Nephron progenitor cell (in vitro differentiated cells): Measurements from ENCODE around the gene CCS.
"Not testable (repeated sequence)": the region's sequence is repeated elsewhere in the genome, so short reads cannot be mapped to it uniquely, and the experiment has no call there.

ENCODE experiments used
- DNase-seq: peaks from one replicate; pipeline ENCODE4 v3.0.0; 2021
- H3K27ac Mint-ChIP-seq: 2 replicates; pipeline ENCODE4 v1.8.0; 2021; ENCODE audit warnings: mild to moderate bottlenecking, moderate library complexity, mixed read lengths
- H3K27me3 Mint-ChIP-seq: 2 replicates; pipeline ENCODE4 v1.8.0; 2021; ENCODE audit warnings: mild to moderate bottlenecking, low read depth, mixed read lengths; ENCODE audit not compliant: poor library complexity
- H3K36me3 Mint-ChIP-seq: 2 replicates; pipeline ENCODE4 v1.8.0; 2021; ENCODE audit warnings: low read depth, mixed read lengths
- H3K4me1 Mint-ChIP-seq: 2 replicates; pipeline ENCODE4 v1.8.0; 2021; ENCODE audit warnings: mixed read lengths
- H3K4me3 Mint-ChIP-seq: 2 replicates; pipeline ENCODE4 v1.8.0; 2021; ENCODE audit warnings: mild to moderate bottlenecking, moderate library complexity, mixed read lengths
- H3K9me3 Mint-ChIP-seq: 2 replicates; pipeline ENCODE4 v1.8.0; 2021; ENCODE audit warnings: mild to moderate bottlenecking, moderate library complexity, mixed read lengths
- TF ChIP-seq, protein P1 (sequence below): fragments of 200-600 bp; sonication (generic); IDR thresholded peaks from 2 replicates; pipeline ENCODE4 v1.5.0; 2021; ENCODE audit warnings: antibody characterized with exemption

CCS gene

DNA sequence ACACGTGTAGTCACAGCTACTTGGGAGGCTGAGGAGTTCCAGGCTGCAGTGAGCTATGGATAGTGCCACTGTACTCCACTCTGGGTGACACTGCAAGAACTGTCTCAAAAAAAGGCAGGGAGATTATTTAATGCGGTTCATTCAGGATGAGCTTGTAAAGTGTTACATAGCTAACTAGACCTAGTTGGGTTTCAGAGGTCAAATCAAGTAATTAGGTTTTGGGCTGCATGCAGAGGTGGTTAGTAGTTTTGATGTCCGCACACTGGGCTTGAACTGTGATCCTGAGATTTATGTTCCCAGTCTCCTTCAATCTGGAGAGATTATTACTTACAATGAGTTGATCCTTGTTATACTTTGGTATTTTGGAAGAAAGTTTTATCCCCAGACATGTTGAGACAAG is 43.4 kb downstream of the CCS start:
- DNase-seq, result no peak
- TF ChIP-seq, protein P1, sequence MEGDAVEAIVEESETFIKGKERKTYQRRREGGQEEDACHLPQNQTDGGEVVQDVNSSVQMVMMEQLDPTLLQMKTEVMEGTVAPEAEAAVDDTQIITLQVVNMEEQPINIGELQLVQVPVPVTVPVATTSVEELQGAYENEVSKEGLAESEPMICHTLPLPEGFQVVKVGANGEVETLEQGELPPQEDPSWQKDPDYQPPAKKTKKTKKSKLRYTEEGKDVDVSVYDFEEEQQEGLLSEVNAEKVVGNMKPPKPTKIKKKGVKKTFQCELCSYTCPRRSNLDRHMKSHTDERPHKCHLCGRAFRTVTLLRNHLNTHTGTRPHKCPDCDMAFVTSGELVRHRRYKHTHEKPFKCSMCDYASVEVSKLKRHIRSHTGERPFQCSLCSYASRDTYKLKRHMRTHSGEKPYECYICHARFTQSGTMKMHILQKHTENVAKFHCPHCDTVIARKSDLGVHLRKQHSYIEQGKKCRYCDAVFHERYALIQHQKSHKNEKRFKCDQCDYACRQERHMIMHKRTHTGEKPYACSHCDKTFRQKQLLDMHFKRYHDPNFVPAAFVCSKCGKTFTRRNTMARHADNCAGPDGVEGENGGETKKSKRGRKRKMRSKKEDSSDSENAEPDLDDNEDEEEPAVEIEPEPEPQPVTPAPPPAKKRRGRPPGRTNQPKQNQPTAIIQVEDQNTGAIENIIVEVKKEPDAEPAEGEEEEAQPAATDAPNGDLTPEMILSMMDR, result no peak
- Mint-ChIP-seq H3K27ac (peak overlapping the region; percentile 58), H3K9me3 (peaks cover 4% of the 10 kb centered on the region), H3K27me3 (peaks cover 3% of the 10 kb centered on the region), H3K36me3 (peaks cover 71% of the 10 kb centered on the region), H3K4me3 (no peak overlapping the region), H3K4me1 (peaks cover 34% of the 10 kb centered on the region)

DNA sequence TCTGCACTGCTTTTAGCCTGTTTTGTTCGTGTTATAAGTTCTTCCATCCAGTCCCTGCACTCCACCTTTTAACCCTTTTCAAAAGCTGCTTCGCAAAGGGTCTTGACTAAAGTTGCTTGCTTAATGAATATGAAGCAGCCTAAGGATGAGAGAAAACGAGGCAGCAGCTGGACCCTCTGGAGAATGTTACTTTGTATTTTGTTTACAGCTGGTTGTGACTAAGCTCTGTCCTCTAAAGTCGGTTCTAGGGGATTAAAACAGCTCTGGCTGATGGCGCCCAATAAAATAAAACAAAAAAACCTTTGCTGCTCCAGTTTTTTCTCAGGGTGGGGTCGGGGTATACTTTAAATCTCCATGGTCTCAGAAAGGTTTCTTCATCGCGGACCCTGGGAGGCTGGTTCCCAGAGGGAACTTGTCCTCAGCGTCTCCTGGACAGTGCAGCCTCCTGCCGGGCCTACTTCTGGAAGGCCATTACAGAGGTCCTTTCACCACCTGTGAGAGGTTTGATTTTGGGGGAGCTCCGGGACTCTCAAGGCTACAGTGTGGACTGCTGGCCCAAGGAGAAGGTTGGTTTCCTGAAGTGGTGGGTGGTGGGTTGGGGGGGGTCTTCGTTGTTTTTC is 44.7 kb downstream of the CCS start:
- DNase-seq, result no peak
- Mint-ChIP-seq H3K36me3 (peaks cover 68% of the 10 kb centered on the region), H3K4me1 (peaks cover 47% of the 10 kb centered on the region), H3K9me3 (peaks cover 4% of the 10 kb centered on the region), H3K27me3 (peaks cover 3% of the 10 kb centered on the region), H3K27ac (peak overlapping the region; percentile 95), H3K4me3 (peak overlapping the region; percentile 93)
- TF ChIP-seq, protein P1, result no peak

DNA sequence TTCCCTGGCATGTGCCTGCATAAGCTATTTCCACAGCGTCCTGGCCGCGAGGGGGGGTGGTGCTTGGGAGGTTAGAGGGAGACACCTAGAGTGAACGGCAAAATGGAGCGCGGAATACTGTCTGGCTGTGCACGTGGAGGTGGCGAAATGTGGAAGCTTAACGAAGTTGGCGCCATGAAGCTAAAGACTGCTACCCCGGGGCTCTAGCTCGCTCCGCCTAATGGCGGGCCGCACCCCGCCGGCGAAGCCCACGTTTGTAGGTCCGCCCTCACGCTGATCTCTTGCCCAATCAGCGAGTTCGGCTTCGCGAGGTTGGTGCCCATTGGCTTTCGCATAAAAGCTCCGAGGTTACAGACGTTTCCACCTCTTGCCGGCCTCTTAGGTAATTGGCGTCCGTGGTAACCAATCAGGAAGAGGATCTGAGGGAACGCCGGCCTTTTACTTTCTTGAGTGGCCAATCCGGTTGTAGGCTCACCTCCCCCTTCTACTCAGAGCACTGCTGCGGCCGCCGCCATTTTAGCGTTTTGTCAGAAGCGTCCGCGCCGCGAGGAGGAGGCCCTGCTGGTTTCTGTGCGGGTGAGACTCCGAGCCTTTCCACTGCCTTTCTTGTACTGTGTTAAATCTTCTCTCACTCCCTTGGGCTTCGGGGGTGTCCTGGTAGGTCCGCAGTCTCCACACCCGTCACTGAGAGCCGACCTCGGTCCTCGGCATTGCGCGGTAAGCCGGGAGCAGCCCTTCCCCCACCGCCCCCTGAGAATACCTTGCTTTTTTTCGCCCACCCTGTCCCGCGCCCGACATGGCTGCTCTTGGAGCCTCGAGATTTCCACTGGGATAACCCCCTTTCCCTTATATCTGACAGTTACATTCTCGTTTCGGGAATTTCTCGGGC is 45.4 kb downstream of the CCS start, which contains the start of gene RBM4:
Gene RBM4 (plus strand): TSS at position 527 of the 889 bp plus-strand sequence. CDS start 1,009 bp downstream, outside the sequence.
- Mint-ChIP-seq H3K36me3 (peaks cover 71% of the 10 kb centered on the region), H3K27me3 (peaks cover 3% of the 10 kb centered on the region), H3K4me1 (peaks cover 54% of the 10 kb centered on the region), H3K9me3 (peaks cover 4% of the 10 kb centered on the region), H3K4me3 (peak within 1 kb of the TSS; percentile 93), H3K27ac (peak within 1 kb of the TSS; percentile 100)
- TF ChIP-seq, protein P1, result no peak
- peak; percentile 94 for DNase-seq

DNA sequence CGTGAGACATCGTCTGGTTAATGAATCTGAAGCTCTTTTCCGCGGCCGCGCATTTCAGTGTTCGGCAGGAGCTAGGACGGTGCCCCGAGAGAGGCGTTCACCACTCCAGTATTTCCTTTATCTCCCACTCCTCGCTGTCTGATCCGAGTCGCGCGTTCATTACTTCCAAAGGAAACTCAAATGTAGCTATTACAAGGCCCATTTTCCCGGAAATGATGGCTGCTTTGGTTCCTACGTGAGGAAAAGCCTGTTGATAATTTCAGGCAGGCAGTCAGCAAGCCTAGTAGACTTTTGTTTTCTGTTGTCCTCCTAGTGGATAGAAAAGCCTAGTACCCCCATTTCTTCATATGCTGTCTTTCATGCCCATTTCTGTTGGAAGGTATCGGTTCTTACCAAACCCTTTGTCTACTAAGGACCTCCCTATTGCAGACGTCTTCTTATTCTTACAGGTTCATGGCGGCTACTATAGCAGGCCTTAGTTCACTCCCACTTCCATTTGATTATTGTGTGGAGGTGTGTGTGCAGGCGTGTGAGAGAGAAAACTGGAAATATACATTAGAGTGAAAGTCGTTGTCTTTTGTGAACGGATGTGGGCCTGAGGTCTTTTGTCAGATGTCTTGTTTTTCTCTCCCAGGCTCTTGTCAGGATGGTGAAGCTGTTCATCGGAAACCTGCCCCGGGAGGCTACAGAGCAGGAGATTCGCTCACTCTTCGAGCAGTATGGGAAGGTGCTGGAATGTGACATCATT is 46.3 kb downstream of the CCS start:
- H3K9me3 Mint-ChIP-seq, result peaks cover 4% of the 10 kb centered on the region
- H3K36me3 Mint-ChIP-seq, result peaks cover 74% of the 10 kb centered on the region
- H3K4me3 Mint-ChIP-seq, result peak overlapping the region; percentile 93
- peak overlapping the region; percentile 100 for H3K27ac Mint-ChIP-seq
- no peak for DNase-seq
- TF ChIP-seq, protein P1, result no peak
- H3K27me3 Mint-ChIP-seq, result peaks cover 3% of the 10 kb centered on the region
- peaks cover 62% of the 10 kb centered on the region for H3K4me1 Mint-ChIP-seq

DNA sequence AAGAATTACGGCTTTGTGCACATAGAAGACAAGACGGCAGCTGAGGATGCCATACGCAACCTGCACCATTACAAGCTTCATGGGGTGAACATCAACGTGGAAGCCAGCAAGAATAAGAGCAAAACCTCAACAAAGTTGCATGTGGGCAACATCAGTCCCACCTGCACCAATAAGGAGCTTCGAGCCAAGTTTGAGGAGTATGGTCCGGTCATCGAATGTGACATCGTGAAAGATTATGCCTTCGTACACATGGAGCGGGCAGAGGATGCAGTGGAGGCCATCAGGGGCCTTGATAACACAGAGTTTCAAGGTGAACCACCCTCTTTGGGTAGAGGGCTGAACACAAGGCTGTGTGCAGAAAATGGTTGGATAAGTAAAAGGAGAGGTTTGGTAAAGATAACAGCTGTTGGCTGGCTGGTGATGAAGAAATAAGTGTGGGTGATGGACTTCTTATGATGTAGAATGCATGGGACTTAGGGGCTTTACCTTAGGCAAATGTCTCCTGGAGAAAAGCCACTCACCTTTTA is 46.9 kb downstream of the CCS start:
- H3K27ac Mint-ChIP-seq, result peak overlapping the region; percentile 100
- not testable (repeated sequence) for H3K9me3 Mint-ChIP-seq, DNase-seq, H3K27me3 Mint-ChIP-seq
- peaks cover 74% of the 10 kb centered on the region for H3K36me3 Mint-ChIP-seq
- peaks cover 69% of the 10 kb centered on the region for H3K4me1 Mint-ChIP-seq
- H3K4me3 Mint-ChIP-seq, result peak overlapping the region; percentile 93

DNA sequence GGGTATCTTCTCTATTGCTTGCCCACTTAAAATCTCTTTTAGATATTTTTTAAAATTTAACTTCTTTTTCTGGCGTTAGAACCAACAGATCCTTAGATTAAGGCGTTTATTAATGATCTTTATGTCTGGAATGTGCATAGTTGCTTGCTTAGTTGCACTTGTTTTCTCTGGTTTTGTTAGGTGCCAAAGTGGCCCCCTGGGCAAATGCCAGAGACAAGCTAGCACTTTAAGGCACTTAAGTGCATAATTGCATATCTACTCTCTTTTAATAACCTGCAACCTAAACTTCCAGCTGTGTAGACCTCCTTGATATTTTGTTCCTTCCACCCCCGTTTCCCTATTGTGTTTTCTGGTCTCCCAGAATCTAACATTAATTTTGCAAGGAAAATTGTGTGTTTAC is 48.8 kb downstream of the CCS start:
- TF ChIP-seq, protein P1, result no peak
- Mint-ChIP-seq H3K36me3 (peaks cover 79% of the 10 kb centered on the region), H3K4me1 (peaks cover 83% of the 10 kb centered on the region), H3K4me3 (peak overlapping the region; percentile 93), H3K27me3 (peaks cover 3% of the 10 kb centered on the region), H3K27ac (peak overlapping the region; percentile 3), H3K9me3 (no peaks in the 10 kb centered on the region)
- DNase-seq, result no peak
